EL (cell line): ENCODE measurements around the gene ERMN.
"Not testable (repeated sequence)": the region's sequence is repeated elsewhere in the genome, so short reads cannot be mapped to it uniquely, and the experiment has no call there.

ENCODE experiments used
- DNase-seq: peaks from one replicate; pipeline ENCODE4 v3.0.0-alpha.2; 2016

ERMN gene, protein sequence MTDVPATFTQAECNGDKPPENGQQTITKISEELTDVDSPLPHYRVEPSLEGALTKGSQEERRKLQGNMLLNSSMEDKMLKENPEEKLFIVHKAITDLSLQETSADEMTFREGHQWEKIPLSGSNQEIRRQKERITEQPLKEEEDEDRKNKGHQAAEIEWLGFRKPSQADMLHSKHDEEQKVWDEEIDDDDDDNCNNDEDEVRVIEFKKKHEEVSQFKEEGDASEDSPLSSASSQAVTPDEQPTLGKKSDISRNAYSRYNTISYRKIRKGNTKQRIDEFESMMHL

DNA sequence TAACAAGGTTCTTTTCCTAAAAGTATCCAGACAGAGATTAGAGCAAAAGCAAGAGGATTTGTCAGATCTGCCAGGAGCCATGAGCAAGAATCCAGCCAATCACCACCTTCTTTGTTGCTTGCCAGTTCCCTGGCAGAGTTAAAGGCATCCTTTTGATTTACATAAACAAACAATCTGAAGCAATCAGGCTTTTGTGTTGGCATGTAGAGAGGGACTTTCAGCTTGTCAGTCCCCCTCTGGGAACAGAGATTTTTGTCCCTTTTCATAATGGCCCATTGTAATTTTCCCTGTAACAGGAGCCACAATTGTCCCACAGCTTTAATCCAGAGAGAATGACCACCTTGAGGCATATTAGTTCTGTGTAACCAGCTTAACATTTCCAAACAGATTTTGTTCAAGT is at the start of gene ERMN:
Gene ERMN (minus strand): TSS at position 39 of the 400 bp plus-strand sequence. CDS start 182 bp downstream, outside the sequence.
- DNase-seq = no peak

DNA sequence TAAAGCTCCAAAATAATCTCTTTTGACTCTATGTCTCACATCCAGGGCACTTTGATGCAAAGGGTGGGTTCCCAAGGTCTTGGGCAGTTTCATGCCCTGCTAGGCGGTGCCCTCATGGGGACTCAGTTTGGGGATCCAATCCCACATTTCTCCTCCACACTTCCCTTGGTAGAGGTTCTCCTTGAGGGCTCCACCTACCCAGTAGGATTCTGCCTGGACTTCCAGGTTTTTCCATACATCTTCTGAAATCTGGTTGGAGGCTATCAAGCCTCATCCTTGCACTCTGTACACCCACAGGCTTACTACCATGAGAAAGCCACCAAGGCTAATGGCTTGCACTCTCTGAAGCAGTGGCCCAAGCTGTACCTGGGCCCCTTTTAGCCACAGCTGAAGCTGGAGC is 49.8 kb upstream of the ERMN start:
- no peak for DNase-seq

DNA sequence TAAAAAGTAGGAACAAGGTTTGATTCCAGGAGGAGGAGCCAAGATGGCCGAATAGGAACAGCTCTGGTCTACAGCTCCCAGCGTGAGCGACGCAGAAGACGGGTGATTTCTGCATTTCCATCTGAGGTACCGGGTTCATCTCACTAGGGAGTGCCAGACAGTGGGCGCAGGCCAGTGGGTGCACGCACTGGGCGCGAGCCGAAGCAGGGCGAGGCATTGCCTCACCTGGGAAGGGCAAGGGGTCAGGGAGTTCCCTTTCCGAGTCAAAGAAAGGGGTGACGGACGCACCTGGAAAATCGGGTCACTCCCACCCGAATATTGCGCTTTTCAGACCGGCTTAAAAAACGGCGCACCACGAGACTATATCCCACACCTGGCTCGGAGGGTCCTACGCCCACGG is 42.9 kb upstream of the ERMN start:
- DNase-seq = not testable (repeated sequence)

DNA sequence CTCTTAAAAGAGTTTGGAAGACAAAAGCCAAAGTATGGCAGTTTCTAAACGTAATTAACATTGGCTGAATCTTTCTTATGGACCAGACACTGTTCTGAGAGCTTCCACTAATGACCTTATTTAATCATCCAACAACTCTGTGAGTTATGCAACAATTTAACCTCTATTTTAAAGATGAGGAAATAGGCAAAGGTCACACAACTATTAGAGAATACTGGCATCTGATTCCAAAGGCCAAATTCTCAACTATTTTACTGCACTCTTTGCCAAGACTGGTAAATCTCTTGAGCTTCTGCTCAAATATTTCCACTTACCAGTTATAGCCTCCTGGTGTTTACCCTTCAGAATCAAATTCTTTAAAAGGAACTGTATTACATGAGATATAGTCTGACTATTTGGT is 42.1 kb upstream of the ERMN start:
- no peak for DNase-seq

DNA sequence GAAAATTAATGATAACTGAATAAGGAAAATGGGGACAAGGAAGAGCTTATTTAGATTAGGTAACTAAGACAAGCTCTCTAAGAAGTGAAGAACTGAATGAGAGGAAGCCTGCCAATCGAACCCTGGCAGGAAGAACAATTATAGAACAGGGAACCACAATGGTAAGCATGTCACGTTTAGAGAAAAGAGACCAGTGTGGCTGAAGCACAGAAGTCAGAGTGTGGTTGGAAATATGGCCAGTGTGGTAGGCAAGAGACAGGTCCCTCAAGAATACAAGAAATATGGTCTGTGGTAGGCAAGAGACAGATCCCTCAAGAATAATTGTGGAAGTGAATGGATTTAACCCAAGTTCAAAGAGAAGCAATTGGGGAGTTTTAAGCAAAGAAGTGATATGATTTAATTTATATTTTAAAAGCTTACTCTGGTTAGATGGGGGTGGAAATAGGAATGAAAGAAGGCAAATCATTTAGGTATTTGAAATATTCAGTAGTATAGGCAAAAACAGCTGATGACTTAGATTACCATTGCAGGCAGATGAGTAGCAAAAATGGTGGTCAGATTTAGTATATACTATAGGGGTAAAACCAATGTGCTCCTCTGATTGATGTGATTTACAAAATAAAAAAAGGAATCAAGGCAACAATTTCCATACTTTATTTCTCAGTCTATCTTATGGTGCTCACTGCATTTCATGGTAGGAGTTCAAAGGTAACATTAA is 38.8 kb upstream of the ERMN start:
- DNase-seq = no peak

DNA sequence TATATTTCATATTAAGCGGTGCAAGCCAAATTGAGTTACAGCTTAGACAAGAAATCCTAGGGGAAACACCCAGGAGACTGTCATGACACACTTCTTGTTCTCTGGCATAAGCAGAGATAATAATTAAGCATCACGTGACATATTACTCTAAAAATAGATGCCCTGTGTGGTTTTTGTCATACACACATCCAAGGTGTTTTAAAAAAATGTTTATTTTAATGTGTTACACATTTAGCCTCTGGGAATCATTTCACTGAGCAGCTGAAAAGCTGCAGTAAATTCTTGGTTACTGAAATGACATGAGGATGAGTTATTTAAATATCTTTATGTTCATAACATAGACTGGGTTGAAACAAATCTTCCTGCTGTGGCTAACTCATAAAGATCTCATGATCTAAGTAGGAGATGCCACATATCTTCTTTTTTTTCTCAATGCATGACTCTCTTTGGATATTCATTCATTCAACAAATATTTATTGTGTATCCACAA is 38.0 kb upstream of the ERMN start:
- peak; percentile 72 for DNase-seq

DNA sequence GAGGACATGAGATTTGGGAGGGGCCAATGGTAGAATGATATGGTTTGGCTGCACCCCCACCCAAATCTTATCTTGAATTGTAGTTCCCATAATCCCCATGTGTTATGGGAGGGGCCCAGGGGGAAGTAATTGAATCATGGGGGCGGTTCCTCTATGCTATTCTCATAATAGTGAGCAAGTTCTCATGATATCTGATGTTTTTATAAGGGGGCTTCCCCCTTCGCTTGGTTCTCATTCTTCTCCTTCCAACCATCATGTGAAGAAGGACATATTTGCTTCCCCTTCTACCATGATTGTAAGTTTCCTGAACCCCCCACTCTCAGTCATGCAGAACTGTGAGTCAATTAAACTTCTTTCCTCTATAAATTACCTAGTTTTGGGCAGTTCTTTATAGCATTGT is 37.0 kb upstream of the ERMN start:
- DNase-seq = no peak

DNA sequence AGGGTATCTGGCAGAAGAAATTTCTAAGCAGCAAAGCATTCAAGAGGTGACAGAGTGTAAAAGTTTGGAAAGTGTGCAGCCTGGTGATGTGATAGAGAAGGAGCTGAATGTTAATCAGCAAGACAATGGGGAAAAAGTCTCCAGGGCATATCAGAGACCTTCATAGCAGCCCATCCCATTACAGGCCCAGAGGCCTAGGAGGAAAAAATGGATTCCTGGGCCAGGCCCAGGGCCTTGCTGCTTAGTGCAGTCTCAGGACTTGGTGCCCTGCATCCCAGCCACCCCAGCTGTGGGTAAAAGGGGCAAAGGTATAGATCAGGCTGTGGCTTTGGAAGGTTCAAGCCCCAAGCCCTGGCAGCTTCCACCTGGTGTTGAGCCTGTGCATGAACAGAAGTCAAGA is 35.9 kb upstream of the ERMN start:
- DNase-seq = no peak

DNA sequence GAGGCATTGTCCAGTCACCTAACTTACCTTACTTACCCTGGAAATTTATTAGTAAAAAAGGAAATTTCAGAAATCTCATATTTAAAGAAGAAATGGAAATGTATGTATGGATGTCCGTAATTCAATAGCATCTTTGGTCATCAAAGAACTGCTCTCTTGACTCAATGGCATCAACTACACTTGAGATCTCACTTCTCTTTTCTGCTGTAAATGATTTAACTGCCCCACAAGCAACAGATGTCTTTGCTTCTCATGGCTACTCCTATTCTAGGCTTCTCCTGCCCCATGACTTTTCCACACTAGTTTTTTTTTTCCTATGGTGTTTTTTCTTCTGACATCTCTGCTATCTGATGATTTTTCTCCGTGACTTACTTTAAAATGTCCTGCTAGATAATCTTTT is 34.0 kb upstream of the ERMN start:
- DNase-seq = no peak

DNA sequence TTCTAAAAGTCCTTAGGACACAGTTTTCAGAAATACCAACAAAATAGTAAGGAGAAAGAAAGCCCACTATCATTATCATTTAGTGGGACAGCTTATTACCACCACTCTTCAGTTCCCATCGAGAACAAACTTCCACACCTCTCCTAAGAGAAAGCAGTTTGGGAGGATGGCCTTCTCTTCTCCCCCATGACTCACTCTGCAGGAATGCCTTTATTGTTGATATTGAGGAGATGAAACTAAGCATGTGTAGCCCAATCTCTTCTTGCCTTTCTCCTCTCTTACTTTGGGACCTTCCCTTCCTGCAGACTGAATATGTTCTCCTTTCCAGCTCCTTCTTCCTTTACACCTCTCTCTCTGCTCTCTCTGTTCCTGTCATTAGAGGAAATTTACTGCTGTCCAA is 30.0 kb upstream of the ERMN start:
- peak; percentile 75 for DNase-seq

DNA sequence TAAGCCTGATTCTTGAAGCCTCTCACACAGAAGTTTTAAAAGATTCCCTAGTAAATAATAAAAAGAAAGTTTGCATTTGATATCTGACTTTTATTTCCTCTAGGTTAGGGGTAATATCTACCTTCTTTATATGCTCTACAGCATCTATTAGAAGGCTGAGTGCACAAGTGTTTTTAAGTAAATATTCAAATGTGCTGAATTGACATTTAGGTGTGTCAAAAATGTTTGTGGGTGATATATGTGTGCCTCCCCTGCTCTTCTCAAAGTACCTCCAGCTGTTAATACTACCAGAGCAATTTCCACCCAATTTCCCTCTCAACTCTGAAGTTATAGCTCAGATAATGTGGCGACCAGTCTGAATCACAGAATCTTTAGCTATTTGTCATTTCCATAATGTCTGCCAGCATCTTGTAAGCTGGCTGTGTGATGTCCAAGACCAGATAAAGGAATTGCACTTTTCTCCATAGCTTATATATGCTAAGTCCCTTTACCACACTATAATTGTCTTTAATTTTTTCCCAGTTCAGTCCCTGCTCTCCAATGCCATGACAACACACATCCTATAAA is 24.4 kb upstream of the ERMN start:
- peak; percentile 59 for DNase-seq

DNA sequence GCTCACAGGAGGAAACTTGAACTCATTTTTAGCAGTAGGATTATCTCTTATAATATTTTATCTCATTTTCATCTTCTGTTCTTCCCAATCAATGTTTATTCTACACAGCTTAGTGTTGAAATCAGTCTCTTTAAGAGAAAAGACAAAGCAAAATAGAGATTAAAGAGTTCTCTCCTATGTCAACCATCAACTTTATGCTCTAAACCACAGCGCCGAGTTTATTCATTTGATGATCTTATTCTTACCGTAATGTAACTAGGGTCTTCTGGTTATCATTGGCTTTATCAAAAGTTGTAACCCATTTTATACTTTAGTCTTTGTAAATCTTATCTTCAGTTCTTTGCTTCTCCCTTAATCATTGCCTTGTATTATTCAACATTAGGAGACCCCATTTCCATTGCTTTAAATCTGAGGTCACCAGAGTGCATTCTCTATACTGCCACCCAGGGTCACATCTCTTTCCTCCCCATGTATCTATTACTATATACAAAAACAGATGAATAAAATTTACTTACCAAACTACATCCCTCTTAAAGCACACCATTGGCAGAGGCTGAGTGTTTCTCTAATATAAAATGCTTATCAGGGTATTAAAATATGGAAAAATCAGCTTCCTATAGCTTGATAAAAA is 22.8 kb upstream of the ERMN start:
- DNase-seq = no peak

DNA sequence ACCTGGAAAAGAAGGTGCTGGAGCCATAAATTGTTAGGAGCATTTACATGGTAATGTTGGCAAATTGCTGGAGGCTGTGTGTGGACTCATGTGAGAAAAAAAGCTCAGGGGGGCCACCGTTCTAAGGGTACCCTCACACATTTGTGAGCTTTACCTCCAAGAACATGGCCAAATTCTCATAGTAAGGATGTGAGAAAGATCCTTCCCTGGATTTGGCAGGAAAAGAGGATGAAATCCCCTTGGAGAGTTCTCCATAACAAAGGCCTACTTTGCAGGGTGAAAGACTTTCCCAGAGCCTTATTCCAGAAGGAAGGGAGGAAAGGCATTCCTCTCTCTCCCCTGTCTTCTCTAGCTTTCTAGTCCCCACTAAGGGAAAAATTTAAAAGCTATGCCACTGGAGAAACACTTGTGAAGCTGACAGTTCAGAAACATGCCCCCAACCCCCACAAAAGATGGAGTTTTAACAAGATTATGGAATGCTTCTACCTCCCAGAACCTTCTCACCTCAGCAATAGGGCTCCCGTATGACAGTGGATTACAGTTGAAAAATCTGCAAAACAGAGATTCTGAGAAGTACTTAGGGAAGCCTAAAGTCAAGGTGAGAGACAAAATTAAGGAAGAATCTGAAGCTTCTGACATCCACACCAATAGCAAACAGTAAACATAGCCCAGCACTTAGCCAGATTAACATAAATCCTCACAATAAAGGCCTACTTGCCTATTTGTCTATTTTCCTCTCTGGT is 20.2 kb upstream of the ERMN start:
- DNase-seq = no peak

DNA sequence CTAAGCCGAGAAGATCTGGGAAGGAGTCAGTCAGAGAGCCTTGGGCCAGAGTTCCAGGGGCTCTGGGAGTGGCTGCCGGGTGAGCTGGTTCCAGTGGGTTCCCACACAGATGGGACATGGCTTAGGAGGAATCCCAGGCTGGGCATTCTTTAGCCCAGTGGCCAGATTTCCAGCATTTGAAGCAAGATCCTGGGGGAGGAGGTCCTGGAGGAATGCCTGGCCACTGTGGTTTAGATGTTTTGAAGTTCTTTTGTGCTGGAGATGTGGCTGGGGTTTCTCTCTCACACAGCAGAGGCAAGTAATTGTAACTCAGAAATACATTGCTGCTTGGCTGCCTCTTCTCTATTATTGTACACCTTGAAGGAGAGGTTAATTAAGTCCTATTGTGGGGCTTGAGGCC is 15.8 kb upstream of the ERMN start:
- not testable (repeated sequence) for DNase-seq

DNA sequence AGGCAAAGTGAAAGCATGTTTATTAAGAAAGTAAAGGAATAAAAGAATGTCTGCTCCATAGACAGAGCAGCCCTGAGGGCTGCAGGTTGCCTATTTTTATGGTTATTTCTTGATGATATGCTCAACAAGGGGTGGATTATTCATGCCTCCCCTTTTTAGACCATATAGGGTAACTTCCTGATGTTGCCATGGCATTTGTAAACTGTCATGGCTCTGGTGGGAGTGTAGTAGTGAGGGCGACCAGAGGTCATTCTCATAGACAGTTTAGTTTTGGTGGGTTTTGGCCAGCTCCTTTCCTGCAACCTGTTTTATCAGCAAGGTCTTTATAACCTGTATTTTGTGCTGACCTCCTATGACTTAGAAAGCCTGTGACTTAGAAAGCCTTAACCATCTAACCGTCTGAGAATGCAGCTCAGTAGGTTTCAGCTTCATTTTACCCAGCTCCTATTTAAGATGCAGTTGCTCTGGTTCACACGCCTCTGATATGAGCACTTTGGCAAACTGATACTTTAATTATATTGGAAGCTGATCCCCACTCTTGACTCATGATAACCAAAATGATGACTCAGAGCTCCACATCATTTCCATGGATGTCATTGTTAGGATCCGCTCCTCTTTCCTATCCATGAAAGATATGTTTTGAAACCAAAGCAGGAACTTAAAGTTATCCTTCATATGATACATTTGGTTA is 14.5 kb upstream of the ERMN start:
- DNase-seq = no peak

DNA sequence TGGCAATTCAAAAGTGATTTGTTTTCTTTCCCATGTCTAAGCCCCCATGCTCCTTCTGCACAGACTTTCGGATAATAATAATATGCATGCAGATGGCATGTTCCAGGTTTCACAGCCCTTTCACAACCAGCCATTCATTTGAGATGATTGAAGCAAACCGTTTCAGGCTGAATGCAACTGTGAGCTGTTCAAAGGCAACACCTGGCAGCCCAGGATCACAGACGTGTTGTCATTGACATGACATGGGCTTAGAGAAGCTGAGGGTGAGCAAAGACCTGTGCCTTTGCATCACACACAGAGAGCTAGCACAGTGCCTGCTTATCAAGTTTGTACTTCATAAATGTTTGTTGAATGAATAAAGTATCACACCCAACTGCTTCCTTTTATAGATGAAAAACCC is 12.4 kb upstream of the ERMN start:
- no peak for DNase-seq

DNA sequence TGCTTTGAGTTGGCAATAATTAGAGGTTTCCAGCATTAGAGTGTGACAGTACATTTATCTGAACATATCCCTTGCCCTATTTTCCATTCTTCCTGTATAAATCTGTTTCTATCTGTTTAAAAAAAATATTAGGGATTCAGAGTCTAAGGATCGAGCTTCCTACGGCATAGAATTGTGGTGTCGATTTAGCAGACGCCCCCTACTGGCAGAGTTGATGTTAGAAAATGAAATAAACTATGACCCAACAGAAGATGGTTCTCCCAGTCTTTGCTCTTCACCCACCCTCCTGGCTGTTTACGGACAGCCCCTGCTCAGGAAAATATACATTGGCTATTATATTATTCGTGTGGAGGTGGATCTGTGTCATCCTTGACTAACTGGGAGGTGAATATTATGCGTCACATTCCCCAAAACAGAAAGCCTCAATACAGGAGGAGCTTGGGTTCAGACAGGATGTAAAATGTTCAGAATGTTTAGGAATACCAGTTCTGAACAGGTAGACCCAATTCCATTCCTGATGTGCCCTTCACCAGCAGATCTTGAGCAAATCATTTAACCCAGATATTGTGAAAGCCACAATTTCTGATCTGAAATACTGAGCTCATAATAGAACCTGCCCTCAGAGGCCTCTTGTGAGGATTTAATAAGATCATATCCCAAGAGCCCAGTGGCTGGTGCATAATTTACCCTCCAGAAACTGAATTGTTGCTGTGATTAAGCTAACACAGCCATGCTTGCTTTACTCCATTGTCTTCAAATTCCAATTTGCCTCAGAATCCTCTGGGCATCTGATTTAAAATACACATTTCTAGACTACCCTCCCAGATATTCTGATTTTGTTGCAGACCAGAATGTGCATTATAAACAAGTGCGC is 10.8 kb upstream of the ERMN start:
- peak; percentile 41 for DNase-seq

DNA sequence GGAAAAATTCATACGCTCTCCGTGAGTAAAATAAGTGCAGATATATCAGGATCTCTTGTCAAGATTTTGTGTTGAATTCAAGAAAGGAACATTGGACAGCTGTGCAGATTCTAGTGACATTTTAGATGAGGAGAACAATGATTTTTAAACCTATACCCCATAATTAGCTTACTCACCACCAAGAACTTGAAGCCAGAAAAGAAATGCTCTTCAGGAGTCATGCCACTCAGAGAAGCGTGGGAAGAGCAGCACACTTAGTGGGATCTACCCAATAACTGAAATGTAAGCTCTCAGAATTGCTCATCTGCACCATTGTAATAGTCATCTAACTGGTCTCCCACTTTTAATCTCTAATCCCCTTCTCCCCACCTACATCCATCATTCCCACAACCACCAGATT is 9.2 kb upstream of the ERMN start:
- no peak for DNase-seq

DNA sequence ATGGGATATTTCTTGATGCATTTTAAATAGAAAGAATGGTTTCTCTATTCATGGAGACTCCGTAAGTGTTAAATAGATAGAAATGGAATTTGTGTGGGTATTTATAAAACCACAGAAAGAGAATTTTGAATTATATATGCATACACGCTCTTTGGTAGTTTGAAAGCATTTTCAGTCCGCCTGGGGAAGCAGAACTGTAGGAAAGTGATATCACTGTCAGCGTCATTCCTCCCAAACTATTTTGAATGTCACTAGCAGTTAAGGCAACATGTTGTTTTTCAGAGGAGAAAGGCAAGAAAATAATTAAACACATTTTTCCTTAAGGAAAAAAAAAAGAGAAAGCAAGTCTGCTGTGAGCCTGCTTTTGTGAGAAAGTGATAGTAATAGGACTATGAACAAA is 8.7 kb upstream of the ERMN start:
- no peak for DNase-seq

DNA sequence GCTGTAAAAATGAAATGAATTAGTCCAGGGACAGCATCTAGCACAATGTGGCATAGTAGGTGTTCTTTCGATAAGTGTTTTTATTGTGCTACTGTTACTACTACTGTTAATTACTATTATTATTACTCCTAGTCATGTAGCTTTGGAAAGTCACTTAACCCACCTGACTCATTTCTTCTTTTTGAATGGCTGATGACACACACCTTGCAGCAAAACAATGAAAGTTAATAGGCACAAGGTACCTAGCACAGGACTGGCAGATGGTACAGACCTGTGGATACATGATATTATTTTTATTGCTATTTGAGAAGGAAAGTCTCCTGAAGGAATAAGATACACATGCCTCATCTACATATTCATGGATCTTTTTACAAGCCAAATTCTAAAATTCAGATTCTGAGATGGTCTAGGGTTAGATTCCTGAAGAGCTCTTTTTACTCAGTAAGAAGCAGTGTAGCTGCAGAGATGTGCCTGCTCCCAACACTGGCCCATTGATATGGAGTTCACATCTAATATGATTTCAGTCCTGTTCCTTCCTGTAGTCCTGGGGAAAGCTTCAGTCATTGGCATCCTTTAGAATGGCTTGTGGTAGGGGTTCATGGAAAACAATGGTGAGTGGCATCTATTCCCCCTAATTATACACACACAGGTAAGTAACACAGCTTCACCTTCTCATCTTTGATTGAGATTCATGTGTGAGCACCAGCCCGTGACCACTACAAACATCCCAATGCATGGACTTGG is 7.9 kb upstream of the ERMN start:
- DNase-seq = no peak

DNA sequence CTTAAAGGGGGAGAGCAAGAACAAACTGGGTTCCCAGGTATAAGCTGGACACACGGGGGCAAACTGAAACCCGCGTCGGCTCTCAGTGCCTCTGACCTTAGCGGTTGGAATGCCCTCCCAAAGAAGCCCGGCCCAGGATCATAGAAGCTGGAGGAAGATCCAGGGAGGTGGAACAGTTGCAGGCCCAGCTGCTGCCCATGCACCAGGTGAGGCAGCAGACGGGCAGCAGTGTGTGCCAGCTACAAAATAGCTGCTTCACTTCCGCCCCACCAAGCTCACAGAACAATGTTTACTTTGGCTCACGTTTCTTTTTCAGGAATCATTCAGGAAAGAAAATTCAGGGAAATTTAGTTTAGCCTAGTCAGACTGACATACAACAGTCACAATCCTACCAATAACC is 3.9 kb upstream of the ERMN start:
- DNase-seq = no peak
